Measurements from ENCODE around the gene LHX3.

LHX3 gene

DNA sequence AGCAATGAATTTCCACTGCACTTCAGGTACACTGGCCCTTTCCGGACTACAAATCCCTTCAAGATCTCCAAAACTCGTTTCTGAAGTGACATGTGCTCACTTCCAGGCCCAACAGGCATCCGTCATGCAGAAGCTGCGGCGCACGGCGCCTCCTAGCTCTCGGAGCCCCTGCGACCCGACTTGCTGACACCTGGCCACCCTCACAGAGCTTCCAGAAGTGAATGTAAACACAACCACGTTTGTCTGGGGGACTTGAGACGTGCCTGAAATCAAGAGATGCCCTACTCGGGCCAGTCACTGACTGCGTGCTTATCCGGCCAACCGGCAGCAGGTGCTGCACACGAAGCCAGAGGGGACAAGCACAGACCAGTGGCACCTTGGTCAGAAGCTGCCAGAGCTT lies 4.9 kb upstream of the LHX3 start:
- H3K9me3 ChIP-seq (ENCODE audit: control insufficient read depth, low read depth, low read length): no peaks in the 10 kb centered on the region
- H3K27ac ChIP-seq (ENCODE audit: low read length): no peak overlapping the region
- H3K36me3 ChIP-seq (ENCODE audit: control insufficient read depth, low read depth, low read length): peaks cover 15% of the 10 kb centered on the region
- H3K9ac ChIP-seq (ENCODE audit: low read length): no peak overlapping the region
- no peaks in the 10 kb centered on the region for H3K4me1 ChIP-seq (ENCODE audit: control insufficient read depth, low read depth, low read length)
- H3K4me3 ChIP-seq (ENCODE audit: low read length): no peak overlapping the region
- H3K27me3 ChIP-seq (ENCODE audit: control insufficient read depth, insufficient read depth, low read length): peaks cover 20% of the 10 kb centered on the region

DNA sequence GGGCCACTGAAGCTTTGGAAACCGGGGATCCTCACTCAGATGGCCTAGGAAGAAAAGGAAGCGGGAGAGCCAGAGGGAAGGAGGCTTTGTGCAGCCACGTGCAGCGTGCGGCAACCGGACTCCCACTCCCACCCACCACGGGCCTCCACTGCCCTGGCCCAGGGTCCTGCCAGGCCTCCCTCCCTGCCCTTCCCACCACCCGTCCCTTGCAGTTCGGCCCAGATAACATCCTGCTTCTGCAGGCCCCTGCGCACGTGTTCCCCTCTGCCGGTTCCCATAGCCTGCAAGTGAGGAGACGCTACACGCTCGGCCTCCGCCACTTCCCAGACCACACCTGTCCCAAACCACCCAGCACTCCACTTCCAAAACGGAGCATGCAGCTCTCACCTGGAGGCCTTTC lies 4.3 kb upstream of the LHX3 start:
- Histone ChIP-seq H3K27me3 (ENCODE audit: control insufficient read depth, insufficient read depth, low read length) (peaks cover 26% of the 10 kb centered on the region), H3K4me1 (ENCODE audit: control insufficient read depth, low read depth, low read length) (no peaks in the 10 kb centered on the region), H3K27ac (ENCODE audit: low read length) (no peak overlapping the region), H3K9me3 (ENCODE audit: control insufficient read depth, low read depth, low read length) (no peaks in the 10 kb centered on the region), H3K9ac (ENCODE audit: low read length) (no peak overlapping the region), H3K36me3 (ENCODE audit: control insufficient read depth, low read depth, low read length) (peaks cover 10% of the 10 kb centered on the region), H3K4me3 (ENCODE audit: low read length) (no peak overlapping the region)

DNA sequence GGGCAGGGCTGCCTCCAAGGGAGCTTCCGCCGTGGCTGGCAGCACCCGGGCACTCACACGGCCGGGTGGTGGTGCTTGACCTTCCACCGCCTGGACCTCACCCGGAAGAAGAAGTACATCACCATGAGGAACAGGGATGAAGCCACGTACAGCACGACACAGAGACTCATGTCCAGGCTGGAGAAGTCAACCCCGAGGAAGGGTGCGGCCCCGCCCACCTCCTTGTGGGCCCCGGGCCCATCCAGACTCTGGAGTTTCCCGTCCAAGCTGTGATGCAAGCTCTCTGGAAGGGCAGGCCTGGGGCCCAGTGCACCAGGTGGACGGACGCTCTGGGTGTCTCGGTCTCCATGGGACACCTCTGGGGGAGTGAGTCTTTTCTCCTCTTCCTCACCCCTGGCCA lies 3.7 kb upstream of the LHX3 start:
- peaks cover 4% of the 10 kb centered on the region for H3K36me3 ChIP-seq (ENCODE audit: control insufficient read depth, low read depth, low read length)
- no peak overlapping the region for H3K9ac ChIP-seq (ENCODE audit: low read length)
- no peak overlapping the region for H3K4me3 ChIP-seq (ENCODE audit: low read length)

DNA sequence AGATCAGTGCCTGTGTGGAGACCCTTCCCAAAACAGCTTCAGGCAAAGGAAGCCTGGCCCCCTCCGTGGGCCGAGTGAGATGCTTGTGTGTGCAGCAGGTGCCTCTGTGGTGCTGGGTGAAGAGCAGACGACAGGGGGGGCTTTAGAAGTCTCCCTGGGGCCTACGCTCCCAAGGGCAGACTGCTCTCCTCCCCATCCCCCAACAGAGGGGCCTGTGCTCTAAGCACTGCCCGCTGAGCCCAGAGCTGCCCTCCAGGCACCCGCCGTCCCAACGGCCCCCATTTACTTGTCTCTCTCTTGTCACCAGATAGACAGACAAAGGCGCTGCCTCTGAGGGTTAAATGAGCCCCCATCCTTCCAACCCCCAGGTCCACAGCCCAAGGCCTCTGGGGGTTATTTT lies 2.7 kb upstream of the LHX3 start:
- H3K9me3 ChIP-seq (ENCODE audit: control insufficient read depth, low read depth, low read length): no peaks in the 10 kb centered on the region
- H3K36me3 ChIP-seq (ENCODE audit: control insufficient read depth, low read depth, low read length): no peaks in the 10 kb centered on the region
- peaks cover 42% of the 10 kb centered on the region for H3K27me3 ChIP-seq (ENCODE audit: control insufficient read depth, insufficient read depth, low read length)
- no peaks in the 10 kb centered on the region for H3K4me1 ChIP-seq (ENCODE audit: control insufficient read depth, low read depth, low read length)
- H3K9ac ChIP-seq (ENCODE audit: low read length): no peak overlapping the region
- H3K27ac ChIP-seq (ENCODE audit: low read length): no peak overlapping the region
- H3K4me3 ChIP-seq (ENCODE audit: low read length): no peak overlapping the region

More for the DNA sequence above, 3.7 kb upstream of the LHX3 start:
- Histone ChIP-seq H3K27ac (ENCODE audit: low read length) (no peak overlapping the region), H3K9me3 (ENCODE audit: control insufficient read depth, low read depth, low read length) (no peaks in the 10 kb centered on the region), H3K4me1 (ENCODE audit: control insufficient read depth, low read depth, low read length) (no peaks in the 10 kb centered on the region), H3K27me3 (ENCODE audit: control insufficient read depth, insufficient read depth, low read length) (peaks cover 32% of the 10 kb centered on the region)

DNA sequence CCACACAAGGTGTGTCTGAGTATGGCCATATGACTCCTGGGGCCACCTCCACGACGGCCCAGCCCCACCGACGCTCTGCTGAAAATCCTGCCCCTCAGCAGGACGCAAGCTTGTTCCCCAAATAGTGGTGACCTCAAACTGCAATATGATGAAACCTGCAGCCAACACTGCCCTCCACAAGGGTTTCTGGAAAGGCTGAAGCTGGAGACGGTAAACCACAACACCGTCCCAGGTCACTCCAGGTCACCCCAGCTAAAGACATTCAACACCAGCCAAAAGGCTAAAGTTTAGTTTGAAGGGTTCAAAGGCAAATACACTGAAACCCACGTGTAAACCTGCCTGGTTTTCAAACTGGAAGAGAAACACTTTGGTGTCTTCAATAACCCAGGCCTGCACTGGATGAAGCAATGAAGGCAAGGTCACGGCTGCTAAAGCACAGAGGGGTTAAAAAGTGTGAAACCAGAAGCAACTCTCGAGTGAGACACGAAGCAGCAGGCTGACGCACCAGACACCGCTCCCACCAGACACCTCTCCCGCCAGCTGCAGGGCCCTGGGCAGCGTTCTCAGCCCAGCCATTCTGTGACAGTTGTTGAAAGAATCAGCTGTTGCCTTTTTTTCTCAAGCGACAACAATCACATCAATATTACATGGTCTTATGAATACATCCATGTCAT lies 1.8 kb upstream of the LHX3 start:
- no peak overlapping the region for H3K9ac ChIP-seq (ENCODE audit: low read length)
- H3K27ac ChIP-seq (ENCODE audit: low read length): no peak overlapping the region
- no peaks in the 10 kb centered on the region for H3K4me1 ChIP-seq (ENCODE audit: control insufficient read depth, low read depth, low read length)
- H3K9me3 ChIP-seq (ENCODE audit: control insufficient read depth, low read depth, low read length): no peaks in the 10 kb centered on the region
- no peaks in the 10 kb centered on the region for H3K36me3 ChIP-seq (ENCODE audit: control insufficient read depth, low read depth, low read length)
- H3K27me3 ChIP-seq (ENCODE audit: control insufficient read depth, insufficient read depth, low read length): peaks cover 51% of the 10 kb centered on the region
- no peak overlapping the region for H3K4me3 ChIP-seq (ENCODE audit: low read length)

DNA sequence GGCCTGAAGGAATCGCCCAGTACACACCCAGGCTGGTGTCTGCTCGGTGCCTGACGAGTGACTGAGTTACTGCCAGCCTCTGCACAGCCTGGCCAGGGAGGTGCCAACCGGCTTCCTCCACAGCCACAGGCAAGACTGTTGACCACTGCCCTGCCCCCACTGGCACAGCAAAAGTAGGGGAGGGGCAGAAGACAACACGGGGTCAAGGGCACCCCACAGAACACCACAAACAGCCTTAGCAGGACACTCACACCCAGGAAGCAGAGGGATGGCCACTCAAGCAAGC lies 722 bp upstream of the LHX3 start:
- no peak overlapping the region for H3K4me3 ChIP-seq (ENCODE audit: low read length)
- no peak overlapping the region for H3K9ac ChIP-seq (ENCODE audit: low read length)
- H3K27ac ChIP-seq (ENCODE audit: low read length): no peak overlapping the region
- H3K4me1 ChIP-seq (ENCODE audit: control insufficient read depth, low read depth, low read length): no peaks in the 10 kb centered on the region
- no peaks in the 10 kb centered on the region for H3K36me3 ChIP-seq (ENCODE audit: control insufficient read depth, low read depth, low read length)
- H3K9me3 ChIP-seq (ENCODE audit: control insufficient read depth, low read depth, low read length): no peaks in the 10 kb centered on the region
- H3K27me3 ChIP-seq (ENCODE audit: control insufficient read depth, insufficient read depth, low read length): peaks cover 62% of the 10 kb centered on the region

DNA sequence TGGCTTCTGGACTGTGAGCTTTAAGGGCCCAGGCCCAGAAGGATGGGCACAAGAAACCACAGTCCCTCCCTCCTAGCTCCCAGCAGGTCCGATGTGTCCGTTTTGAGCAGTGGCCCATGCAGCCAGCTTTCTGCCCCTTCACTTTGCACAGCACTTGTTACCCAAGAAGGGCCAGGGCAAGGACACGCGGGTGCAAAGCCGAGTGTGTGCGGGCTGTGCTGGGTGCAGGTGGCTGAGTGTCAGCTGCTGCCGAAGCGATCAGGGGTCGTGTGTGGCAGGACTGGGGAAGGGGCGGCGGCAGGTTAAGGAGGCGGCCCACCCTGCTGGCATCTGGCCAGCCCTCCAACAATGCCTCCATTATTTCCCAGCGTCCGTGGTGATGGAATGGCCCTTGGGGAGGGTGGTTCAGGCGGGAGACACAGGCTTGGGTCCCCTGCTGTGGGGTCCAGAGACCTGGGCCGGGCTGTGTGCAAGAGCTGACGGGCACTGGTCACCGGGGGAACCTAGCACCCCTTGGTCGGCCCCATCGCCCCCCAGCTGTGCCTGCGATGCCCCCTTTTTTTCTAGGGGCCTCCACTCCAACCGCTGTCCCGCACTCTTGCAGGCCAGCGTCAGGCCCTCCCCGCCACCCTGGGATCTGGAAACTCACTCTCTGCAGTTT lies 653 bp downstream of the LHX3 start:
- Histone ChIP-seq H3K36me3 (ENCODE audit: control insufficient read depth, low read depth, low read length) (no peaks in the 10 kb centered on the region), H3K4me1 (ENCODE audit: control insufficient read depth, low read depth, low read length) (no peaks in the 10 kb centered on the region), H3K27ac (ENCODE audit: low read length) (no peak overlapping the region), H3K9me3 (ENCODE audit: control insufficient read depth, low read depth, low read length) (no peaks in the 10 kb centered on the region), H3K4me3 (ENCODE audit: low read length) (no peak overlapping the region), H3K9ac (ENCODE audit: low read length) (no peak overlapping the region), H3K27me3 (ENCODE audit: control insufficient read depth, insufficient read depth, low read length) (peaks cover 76% of the 10 kb centered on the region)

DNA sequence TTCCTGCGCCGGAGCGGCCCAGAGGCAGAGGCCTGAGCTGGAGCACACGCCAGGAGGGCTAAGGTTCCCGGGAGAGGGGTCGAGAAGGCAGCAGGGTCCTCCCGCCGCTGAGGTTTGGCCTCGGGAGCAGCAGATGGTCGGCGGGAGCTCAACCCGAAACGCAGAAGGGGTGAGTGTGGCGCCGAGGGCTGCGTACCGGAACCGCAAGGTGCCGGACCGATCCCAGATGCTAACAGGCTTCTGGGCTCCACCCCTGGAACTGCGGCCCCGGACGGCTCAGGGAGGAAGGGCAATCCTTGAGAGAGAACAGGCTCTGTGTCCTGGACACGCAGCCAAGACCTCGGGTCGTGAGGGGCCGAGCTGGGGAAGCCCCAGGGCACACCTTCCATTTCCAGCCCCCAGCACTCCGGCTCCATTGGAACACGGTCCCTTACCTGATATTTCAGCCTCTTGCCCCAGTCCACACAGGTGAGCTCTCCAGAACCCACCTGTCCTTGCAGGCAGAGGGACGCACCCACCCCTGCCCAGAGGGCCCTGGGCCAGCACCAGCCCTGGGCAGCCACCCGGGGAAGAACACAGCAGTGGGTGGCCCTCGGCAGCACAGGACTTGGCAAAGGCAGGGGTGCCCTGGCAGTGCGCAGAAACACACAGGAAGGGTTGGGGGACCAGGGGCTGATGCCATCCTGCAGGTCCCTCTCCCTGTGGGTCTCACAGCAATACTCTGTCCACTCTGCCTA lies 1.4 kb downstream of the LHX3 start:
- Histone ChIP-seq H3K9me3 (ENCODE audit: control insufficient read depth, low read depth, low read length) (no peaks in the 10 kb centered on the region), H3K4me3 (ENCODE audit: low read length) (no peak overlapping the region), H3K27ac (ENCODE audit: low read length) (no peak overlapping the region), H3K4me1 (ENCODE audit: control insufficient read depth, low read depth, low read length) (no peaks in the 10 kb centered on the region), H3K27me3 (ENCODE audit: control insufficient read depth, insufficient read depth, low read length) (peaks cover 83% of the 10 kb centered on the region), H3K9ac (ENCODE audit: low read length) (no peak overlapping the region), H3K36me3 (ENCODE audit: control insufficient read depth, low read depth, low read length) (no peaks in the 10 kb centered on the region)

DNA sequence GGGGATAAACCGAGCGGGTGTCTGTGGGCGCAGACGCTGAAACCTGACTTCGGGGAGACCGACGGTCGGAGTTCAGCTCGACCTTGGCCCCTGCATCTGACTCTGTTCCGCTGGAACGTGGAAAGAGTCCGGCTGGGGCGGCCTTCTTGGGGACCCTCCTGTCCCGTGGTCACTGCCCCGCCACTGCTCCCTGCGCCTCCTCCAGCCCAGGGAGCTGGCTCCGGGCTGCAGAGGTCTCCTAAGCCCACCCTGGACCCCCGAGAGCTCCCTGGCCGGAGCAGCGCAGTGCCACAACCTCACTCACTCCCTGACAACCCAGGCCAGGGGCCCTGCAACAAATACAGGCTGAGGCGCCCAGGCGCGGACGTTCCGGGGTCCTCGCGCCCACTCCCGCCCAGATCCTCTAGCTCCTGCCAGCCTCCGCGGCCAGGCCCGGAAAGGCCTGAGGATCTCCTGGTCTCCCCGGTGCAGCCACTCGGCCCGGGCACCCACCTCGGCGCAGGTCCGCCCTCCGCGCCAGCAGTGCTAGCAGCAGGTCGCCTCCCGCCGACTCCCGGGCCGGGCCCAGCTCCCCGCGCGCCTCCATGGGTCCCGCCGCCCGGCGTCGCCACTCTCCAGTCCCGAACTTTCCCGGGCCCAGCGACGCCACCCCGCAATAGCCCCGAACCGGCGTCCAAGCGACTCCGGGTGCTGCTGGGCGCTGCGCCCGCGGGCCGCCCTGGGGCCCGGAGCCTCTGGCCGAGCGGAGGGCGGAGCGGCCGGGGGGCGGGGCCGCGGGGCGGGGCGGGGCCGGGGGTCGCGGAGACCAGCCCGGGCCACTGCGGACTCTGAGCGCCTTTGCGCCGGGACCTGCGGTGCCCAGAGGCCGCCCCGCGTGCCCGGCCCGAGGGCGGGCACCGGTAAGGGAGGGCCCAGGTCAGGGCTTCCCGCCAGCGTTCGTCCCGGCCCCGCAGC lies 2.2 kb downstream of the LHX3 start:
- Histone ChIP-seq H3K9ac (ENCODE audit: low read length) (no peak overlapping the region), H3K9me3 (ENCODE audit: control insufficient read depth, low read depth, low read length) (no peaks in the 10 kb centered on the region), H3K27ac (ENCODE audit: low read length) (no peak overlapping the region), H3K4me1 (ENCODE audit: control insufficient read depth, low read depth, low read length) (peaks cover 4% of the 10 kb centered on the region), H3K27me3 (ENCODE audit: control insufficient read depth, insufficient read depth, low read length) (peaks cover 91% of the 10 kb centered on the region), H3K36me3 (ENCODE audit: control insufficient read depth, low read depth, low read length) (no peaks in the 10 kb centered on the region), H3K4me3 (ENCODE audit: low read length) (no peak overlapping the region)

DNA sequence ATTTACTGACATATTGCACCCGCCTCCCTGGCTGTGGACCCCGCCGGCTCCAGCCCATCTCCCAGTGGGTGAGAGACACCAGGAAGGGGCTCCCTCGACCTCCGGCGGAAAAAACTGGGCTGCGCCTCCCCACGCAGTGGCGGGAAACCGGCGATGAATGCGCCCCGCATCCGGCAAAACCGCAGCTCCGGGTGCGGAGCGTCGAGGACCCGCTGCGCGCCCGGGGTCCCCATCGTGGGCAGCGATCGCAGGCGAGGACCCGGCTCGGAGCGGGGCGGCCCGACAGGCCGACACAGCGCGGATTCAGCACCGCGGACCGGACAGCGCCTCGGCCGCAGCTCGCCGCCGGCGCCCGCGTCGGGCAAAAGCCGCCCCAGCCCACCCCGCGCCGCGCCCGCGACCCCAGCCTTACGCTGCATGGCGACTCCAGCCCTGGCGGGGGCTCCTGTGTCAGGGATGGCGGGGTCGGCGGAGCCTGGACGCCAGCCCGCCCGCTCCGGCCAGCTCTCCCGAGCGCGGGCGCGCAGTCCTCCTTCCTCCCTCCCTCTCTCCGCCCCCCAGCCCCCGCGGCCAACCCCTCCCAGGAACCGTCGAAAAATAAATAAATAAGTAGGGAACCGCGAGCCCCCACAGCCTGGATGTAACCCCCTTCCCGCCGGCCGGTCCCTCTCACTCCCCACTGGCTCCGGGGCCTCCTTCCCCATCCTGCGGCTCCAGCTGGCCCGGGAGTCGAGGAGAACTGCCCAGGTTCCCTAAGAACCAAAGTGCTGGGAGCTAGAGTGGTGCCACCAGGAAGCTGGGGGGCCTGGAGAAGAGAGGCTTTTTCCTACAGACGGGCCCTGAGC lies 3.1 kb downstream of the LHX3 start:
- Histone ChIP-seq H3K27me3 (ENCODE audit: control insufficient read depth, insufficient read depth, low read length) (peaks cover 100% of the 10 kb centered on the region), H3K9ac (ENCODE audit: low read length) (no peak overlapping the region), H3K4me1 (ENCODE audit: control insufficient read depth, low read depth, low read length) (peaks cover 6% of the 10 kb centered on the region), H3K4me3 (ENCODE audit: low read length) (no peak overlapping the region), H3K9me3 (ENCODE audit: control insufficient read depth, low read depth, low read length) (no peaks in the 10 kb centered on the region), H3K36me3 (ENCODE audit: control insufficient read depth, low read depth, low read length) (no peaks in the 10 kb centered on the region), H3K27ac (ENCODE audit: low read length) (no peak overlapping the region)
